ENCODE measurements around the gene TLX3. TPM values are rescaled to one million over a fixed set of nuclear protein-coding genes. Genes with fewer than 3 reads are reported as not detected.

The TLX3 gene
- total RNA-seq, 4 donors from 2014 or later, result not detected

DNA sequence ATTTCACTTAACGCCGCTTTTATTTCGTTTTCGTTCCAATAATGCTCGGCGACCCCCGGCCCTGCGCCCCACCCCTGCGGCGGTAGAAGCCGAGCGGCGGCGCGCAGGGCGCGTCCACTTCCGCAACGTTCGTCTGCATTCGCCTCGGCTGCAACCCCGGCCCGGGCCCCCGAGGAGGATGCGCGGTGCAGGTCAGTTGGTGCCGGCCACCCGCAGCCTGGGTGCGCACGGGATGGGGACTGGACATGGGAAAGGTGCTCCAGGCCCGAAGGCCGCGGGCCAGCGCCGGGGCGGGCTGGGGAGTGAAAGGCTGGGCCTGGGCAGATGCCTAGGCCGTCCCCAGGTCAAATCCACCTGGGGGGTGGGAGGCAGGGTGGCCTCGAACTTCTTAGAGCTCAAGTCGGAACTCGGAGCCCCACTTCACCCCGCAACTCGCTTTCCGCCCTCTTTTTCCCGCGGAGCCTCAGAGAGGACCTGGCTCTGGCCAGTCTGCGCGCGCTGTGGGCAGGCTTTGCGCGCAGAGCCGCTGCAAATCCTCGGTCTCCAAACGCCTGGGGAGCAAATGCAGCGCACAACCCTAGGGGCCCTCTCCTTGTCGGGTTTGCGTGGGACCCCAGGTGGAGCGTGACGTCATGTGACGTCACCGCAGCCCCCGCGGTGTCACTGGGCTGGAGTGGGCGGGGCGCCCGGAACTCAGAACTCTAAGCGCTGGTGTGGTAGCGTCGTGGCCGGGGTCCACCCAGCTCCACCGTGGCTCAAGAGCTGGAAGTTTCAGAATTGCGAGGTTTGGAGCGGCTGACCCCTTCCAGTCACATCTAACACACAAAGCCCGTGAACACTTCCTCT lies 3.3 kb downstream of the TLX3 start:
- Histone ChIP-seq H3K4me3 (peak overlapping the region in 2 of 4 donors; percentile 29 to 45), H3K9me3 (no peaks in the 10 kb centered on the region), H3K4me1 (peaks cover 43 to 92% (median 46%) of the 10 kb centered on the region in 3 donors), H3K36me3 (no peaks in the 10 kb centered on the region), H3K27me3 (peaks cover 72 to 100% (median 90%) of the 10 kb centered on the region in 4 donors), H3K27ac (no peak overlapping the region)
- WGBS, 2 donors, result 6 to 7% methylated on average over 16 to 35 of the region's 74 CpGs
- DNase-seq, result no peak
- TF ChIP-seq, protein P1, sequence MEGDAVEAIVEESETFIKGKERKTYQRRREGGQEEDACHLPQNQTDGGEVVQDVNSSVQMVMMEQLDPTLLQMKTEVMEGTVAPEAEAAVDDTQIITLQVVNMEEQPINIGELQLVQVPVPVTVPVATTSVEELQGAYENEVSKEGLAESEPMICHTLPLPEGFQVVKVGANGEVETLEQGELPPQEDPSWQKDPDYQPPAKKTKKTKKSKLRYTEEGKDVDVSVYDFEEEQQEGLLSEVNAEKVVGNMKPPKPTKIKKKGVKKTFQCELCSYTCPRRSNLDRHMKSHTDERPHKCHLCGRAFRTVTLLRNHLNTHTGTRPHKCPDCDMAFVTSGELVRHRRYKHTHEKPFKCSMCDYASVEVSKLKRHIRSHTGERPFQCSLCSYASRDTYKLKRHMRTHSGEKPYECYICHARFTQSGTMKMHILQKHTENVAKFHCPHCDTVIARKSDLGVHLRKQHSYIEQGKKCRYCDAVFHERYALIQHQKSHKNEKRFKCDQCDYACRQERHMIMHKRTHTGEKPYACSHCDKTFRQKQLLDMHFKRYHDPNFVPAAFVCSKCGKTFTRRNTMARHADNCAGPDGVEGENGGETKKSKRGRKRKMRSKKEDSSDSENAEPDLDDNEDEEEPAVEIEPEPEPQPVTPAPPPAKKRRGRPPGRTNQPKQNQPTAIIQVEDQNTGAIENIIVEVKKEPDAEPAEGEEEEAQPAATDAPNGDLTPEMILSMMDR (IDR thresholded peaks at IDR 0.05), result no peak
- TF ChIP-seq POLR2A (IDR thresholded peaks at IDR 0.05), result no peak
- intact Hi-C loops (cut with DNase I), result no loop called here

DNA sequence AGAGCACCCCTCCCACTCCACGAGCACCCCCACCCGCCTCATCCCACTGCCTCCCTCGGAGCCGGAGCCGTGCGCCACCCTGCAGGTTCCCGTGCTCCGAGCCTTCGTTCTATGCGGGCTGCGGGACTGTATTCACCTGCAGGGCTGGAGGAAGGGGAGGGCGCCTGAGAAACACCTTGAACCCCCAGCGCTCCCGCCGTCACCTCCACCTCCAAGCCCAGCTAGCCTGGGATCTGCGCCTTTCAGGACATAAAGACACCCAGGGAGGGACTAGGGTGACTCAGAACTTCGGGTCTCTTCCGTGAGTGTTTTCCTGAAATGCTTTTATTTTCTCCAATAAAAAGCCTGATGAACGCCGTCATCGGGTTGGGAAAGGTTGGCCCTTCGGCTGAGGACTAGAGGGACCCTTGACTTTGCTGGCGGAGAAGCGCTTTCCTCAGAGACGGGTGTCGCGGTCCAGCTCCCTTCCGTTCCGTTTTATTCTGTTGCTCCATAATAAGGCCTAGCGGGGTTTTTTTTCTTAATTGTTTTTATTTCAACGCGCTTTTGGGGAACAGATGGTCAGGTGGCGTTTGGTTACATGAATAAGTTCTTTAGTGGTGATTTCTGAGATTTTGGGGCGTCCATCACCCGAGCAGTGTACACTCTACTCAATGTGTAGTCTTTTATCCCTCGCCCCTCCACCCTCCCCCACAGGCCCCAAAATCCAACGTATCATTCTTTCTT lies 4.6 kb downstream of the TLX3 start:
- intact Hi-C loops (cut with DNase I), result no loop called here
- Histone ChIP-seq H3K9me3 (no peaks in the 10 kb centered on the region), H3K27me3 (peaks cover 63 to 100% (median 91%) of the 10 kb centered on the region in 4 donors), H3K36me3 (no peaks in the 10 kb centered on the region), H3K4me1 (peaks cover 43 to 85% (median 46%) of the 10 kb centered on the region in 3 donors), H3K27ac (no peak overlapping the region), H3K4me3 (no peak overlapping the region)
- DNase-seq, result no peak
- TF ChIP-seq, protein P1 (IDR thresholded peaks at IDR 0.05), result no peak
- TF ChIP-seq POLR2A (IDR thresholded peaks at IDR 0.05), result no peak
- WGBS, 2 donors, result 17 to 19% methylated on average over 23 to 24 of the region's 37 CpGs

DNA sequence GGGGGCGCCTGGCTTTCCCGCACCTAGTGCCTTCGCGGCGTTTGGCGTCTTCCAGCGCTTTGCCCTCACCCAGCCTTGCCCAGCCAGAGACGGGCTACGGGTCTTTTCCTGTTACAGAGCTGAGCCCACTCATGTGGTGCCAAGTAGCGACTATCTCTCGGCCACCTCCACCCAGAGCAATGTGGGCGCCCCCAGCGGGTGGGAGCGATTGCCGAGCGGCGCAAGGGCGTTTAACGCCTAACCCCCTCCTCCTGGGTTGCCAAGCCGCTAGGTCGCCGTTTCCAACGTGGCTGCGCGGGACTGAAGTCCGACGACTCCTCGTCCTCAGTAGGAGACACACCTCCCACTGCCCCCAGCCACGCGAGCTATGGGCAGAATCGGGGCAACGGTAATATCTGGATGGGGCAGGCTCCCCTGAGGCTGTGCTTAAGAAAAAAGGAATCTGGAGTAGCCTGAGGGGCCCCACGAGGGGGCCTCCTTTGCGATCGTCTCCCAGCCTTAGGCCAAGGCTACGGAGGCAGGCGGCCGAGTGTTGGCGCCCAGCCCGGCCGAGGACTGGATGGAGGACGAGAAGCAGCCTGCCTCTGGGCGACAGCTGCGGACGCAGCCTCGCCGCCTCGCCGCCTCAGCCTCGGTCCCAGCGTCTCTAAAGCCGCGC lies 5.8 kb downstream of the TLX3 start:
- intact Hi-C loops (cut with DNase I), result no loop called here
- peaks cover 51 to 100% (median 82%) of the 10 kb centered on the region in 4 donors for H3K27me3 ChIP-seq
- no peak overlapping the region for H3K27ac ChIP-seq
- 0 to 15% methylated on average over 2 to 16 of the region's 53 CpGs for WGBS, 2 donors
- H3K4me1 ChIP-seq, result peaks cover 40 to 72% (median 42%) of the 10 kb centered on the region in 3 donors
- no peak for DNase-seq
- H3K4me3 ChIP-seq, result peak overlapping the region in 2 of 4 donors; percentile 13 to 49
- H3K36me3 ChIP-seq, result no peaks in the 10 kb centered on the region
- H3K9me3 ChIP-seq, result no peaks in the 10 kb centered on the region
- TF ChIP-seq POLR2A (IDR thresholded peaks at IDR 0.05), result no peak
- TF ChIP-seq, protein P1 (IDR thresholded peaks at IDR 0.05), result no peak

DNA sequence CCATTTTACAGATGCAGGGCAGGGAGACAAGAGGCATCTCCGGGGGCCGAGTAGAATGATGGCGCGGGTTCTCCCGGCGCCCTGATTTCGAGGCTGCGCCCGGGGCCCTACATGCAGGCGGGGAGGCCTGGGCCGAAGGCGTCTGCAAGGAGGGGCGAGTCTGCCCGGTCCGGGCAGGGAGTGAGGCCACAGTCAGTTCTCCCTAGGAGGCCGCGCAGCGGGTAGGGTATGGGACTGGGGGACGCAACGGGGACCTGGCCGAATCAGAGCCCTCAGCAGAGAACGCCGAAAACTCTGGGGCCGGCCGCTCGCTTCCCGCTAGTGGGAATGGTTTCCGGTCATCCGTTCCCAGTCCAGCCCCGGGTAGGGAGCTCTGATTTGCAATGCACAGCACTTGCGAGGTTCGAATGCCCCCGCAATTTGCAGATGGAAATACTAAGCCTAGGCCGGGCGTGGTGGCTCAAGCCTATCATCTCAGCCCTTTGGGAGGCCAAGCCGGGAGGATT lies 6.4 kb downstream of the TLX3 start:
- TF ChIP-seq POLR2A (IDR thresholded peaks at IDR 0.05), result no peak
- TF ChIP-seq, protein P1 (IDR thresholded peaks at IDR 0.05), result no peak
- H3K9me3 ChIP-seq, result no peaks in the 10 kb centered on the region
- peaks cover 35 to 67% (median 42%) of the 10 kb centered on the region in 3 donors for H3K4me1 ChIP-seq
- no peak overlapping the region for H3K27ac ChIP-seq
- DNase-seq, result no peak
- H3K4me3 ChIP-seq, result peak overlapping the region in 2 of 4 donors; percentile 13 to 49
- intact Hi-C loops (cut with DNase I), result no loop called here
- H3K36me3 ChIP-seq, result no peaks in the 10 kb centered on the region
- 0 to 30% methylated on average over 3 to 12 of the region's 36 CpGs for WGBS, 2 donors
- H3K27me3 ChIP-seq, result peaks cover 47 to 100% (median 76%) of the 10 kb centered on the region in 4 donors

Data from esophagus squamous epithelium (tissue), 5 donors.